Left ventricle myocardium inferior (tissue), 1 donor: ENCODE measurements around the gene PCDHA1. TPM values are rescaled to one million over a fixed set of nuclear protein-coding genes. Genes with fewer than 3 reads are reported as not detected.
"Not testable (repeated sequence)": the region's sequence is repeated elsewhere in the genome, so short reads cannot be mapped to it uniquely, and the experiment has no call there.

ENCODE experiments used
- DNase-seq: peaks from one replicate; pipeline ENCODE4 v3.0.0-alpha.2; 2020
- H3K27ac ChIP-seq: fragments of 200-600 bp; replicated peaks from 2 replicates; pipeline ENCODE4 v1.8.0; 2021
- H3K27me3 ChIP-seq: fragments of 200-600 bp; 2 replicates; pipeline ENCODE4 v1.8.0; 2021; ENCODE audit warnings: low read depth
- H3K36me3 ChIP-seq: fragments of 200-600 bp; 2 replicates; pipeline ENCODE4 v1.8.0; 2021
- H3K4me1 ChIP-seq: fragments of 200-600 bp; 2 replicates; pipeline ENCODE4 v1.8.0; 2021
- H3K4me3 ChIP-seq: fragments of 200-600 bp; 2 replicates; pipeline ENCODE4 v1.8.0; 2021; ENCODE audit warnings: mild to moderate bottlenecking, moderate library complexity
- H3K9me3 ChIP-seq: fragments of 200-600 bp; replicated peaks from 2 replicates; pipeline ENCODE4 v1.8.0; 2021
- CTCF ChIP-seq: fragments of 200-600 bp; IDR thresholded peaks from 2 replicates; pipeline ENCODE4 v1.8.0; 2021; ENCODE audit warnings: antibody characterized with exemption, mild to moderate bottlenecking, borderline replicate concordance
- intact Hi-C: fragments of 100-400 bp; cut with micrococcal nuclease; formaldehyde crosslinking; loops from one replicate; pipeline ENCODE4 v1.11.0; 2022
- total RNA-seq: library from RNA; stranded (reverse); fragmentation: NEBNext Ultra II Directional; extraction: Animal tissue kit (Norgen Biotek cat#: 25700); gene quantifications from one replicate; pipeline ENCODE4 v1.2.1, GENCODE V29; 2021
- donor health status: DM: no; HTN: yes; CAD: no; lungs with severe emphysema.

PCDHA1 gene
- total RNA-seq, 1 donor from 2014 or later: not detected

- intact Hi-C loops: no loop called here
- Histone ChIP-seq H3K27ac (no peak overlapping the region), H3K27me3 (peaks cover 47% of the 10 kb centered on the region), H3K9me3 (peaks cover 88% of the 10 kb centered on the region), H3K4me3 (peak overlapping the region; percentile 37), H3K36me3 (no peaks in the 10 kb centered on the region), H3K4me1 (no peaks in the 10 kb centered on the region)
- DNase-seq: no peak
- peak; percentile 7 for TF ChIP-seq CTCF
These were observed 9.3 kb downstream of the PCDHA1 start for GRCh38 chr5:140795259-140795641.

GRCh38 chr5:140796072-140796717 lies 10.3 kb downstream of the PCDHA1 start:
- H3K27ac ChIP-seq, H3K4me3 ChIP-seq, DNase-seq, intact Hi-C loops, H3K4me1 ChIP-seq, H3K36me3 ChIP-seq: not testable (repeated sequence)
- Histone ChIP-seq H3K27me3 (peaks cover 51% of the 10 kb centered on the region), H3K9me3 (peaks cover 88% of the 10 kb centered on the region)

GRCh38 chr5:140796718-140797095 lies 10.8 kb downstream of the PCDHA1 start:
- no peaks in the 10 kb centered on the region for H3K4me1 ChIP-seq
- H3K36me3 ChIP-seq: no peaks in the 10 kb centered on the region
- H3K27me3 ChIP-seq: peaks cover 55% of the 10 kb centered on the region
- intact Hi-C loops: no loop called here
- peaks cover 88% of the 10 kb centered on the region for H3K9me3 ChIP-seq
- no peak for TF ChIP-seq CTCF
- DNase-seq: no peak
- no peak overlapping the region for H3K27ac ChIP-seq
- no peak overlapping the region for H3K4me3 ChIP-seq

- H3K36me3 ChIP-seq: no peaks in the 10 kb centered on the region
- peaks cover 53% of the 10 kb centered on the region for H3K27me3 ChIP-seq
- H3K4me3 ChIP-seq: peak within 1 kb of the TSS; percentile 56
- H3K4me1 ChIP-seq: no peaks in the 10 kb centered on the region
- intact Hi-C loops: no loop called here
- peak; percentile 26 for TF ChIP-seq CTCF
- H3K27ac ChIP-seq: no peak within 1 kb of the TSS
- peaks cover 69% of the 10 kb centered on the region for H3K9me3 ChIP-seq
- DNase-seq: no peak
These were observed 15.0 kb downstream of the PCDHA1 start, which contains the start of gene PCDHA3 for GRCh38 chr5:140800816-140801493. Gene PCDHA3 (plus strand): TSS chr5:140801057.

- Histone ChIP-seq H3K4me1 (no peaks in the 10 kb centered on the region), H3K27ac (no peak overlapping the region), H3K27me3 (peaks cover 53% of the 10 kb centered on the region), H3K4me3 (peak overlapping the region; percentile 56), H3K36me3 (no peaks in the 10 kb centered on the region), H3K9me3 (peaks cover 68% of the 10 kb centered on the region)
- DNase-seq: no peak
- intact Hi-C loops: no loop called here
- peak; percentile 41 for TF ChIP-seq CTCF
These were observed 15.5 kb downstream of the PCDHA1 start for GRCh38 chr5:140801494-140801841.

GRCh38 chr5:140802381-140802780 lies 16.4 kb downstream of the PCDHA1 start:
- H3K27ac ChIP-seq, H3K4me3 ChIP-seq, H3K4me1 ChIP-seq, intact Hi-C loops, DNase-seq, H3K36me3 ChIP-seq: not testable (repeated sequence)
- H3K27me3 ChIP-seq: peaks cover 54% of the 10 kb centered on the region
- peaks cover 67% of the 10 kb centered on the region for H3K9me3 ChIP-seq
